CD4-positive, alpha-beta T cell treated with Interleukin-17A for 1 hour (primary cell): ENCODE measurements around the gene MICALL2.

Experiments
- DNase-seq: peaks from one replicate; pipeline ENCODE4 v3.0.0-alpha.2; 2020

Gene MICALL2

GRCh38 chr7:1411414-1411813 lies 47.9 kb downstream of the MICALL2 start:
- no peak for DNase-seq

- DNase-seq, result no peak
Measured at GRCh38 chr7:1410992-1411391, 48.3 kb downstream of the MICALL2 start.

GRCh38 chr7:1409555-1409954 lies 49.7 kb downstream of the MICALL2 start:
- no peak for DNase-seq

- no peak for DNase-seq
Measured at GRCh38 chr7:1408466-1408865, 50.8 kb downstream of the MICALL2 start.

GRCh38 chr7:1407892-1408291 lies 51.4 kb downstream of the MICALL2 start:
- no peak for DNase-seq

GRCh38 chr7:1404898-1405548 lies 54.2 kb downstream of the MICALL2 start:
- no peak for DNase-seq

- DNase-seq, result no peak
Measured at GRCh38 chr7:1404460-1404809, 54.8 kb downstream of the MICALL2 start.

GRCh38 chr7:1403638-1404459 lies 55.4 kb downstream of the MICALL2 start:
- no peak for DNase-seq

- DNase-seq, result no peak
Measured at GRCh38 chr7:1402791-1403637, 56.3 kb downstream of the MICALL2 start.

- DNase-seq, result no peak
Measured at GRCh38 chr7:1402110-1402790, 57.0 kb downstream of the MICALL2 start.

- no peak for DNase-seq
Measured at GRCh38 chr7:1401011-1401410, 58.3 kb downstream of the MICALL2 start.

GRCh38 chr7:1400371-1400770 lies 58.9 kb downstream of the MICALL2 start:
- DNase-seq, result no peak

GRCh38 chr7:1397491-1398327 lies 61.6 kb downstream of the MICALL2 start:
- DNase-seq, result no peak

- no peak for DNase-seq
Measured at GRCh38 chr7:1396195-1396594, 63.1 kb downstream of the MICALL2 start.

- no peak for DNase-seq
Measured at GRCh38 chr7:1395211-1396070, 63.8 kb downstream of the MICALL2 start.

- no peak for DNase-seq
Measured at GRCh38 chr7:1394371-1394770, 64.9 kb downstream of the MICALL2 start.

GRCh38 chr7:1393421-1393820 lies 65.8 kb downstream of the MICALL2 start:
- no peak for DNase-seq

GRCh38 chr7:1392556-1392955 lies 66.7 kb downstream of the MICALL2 start:
- no peak for DNase-seq

- DNase-seq, result no peak
Measured at GRCh38 chr7:1391449-1391848, 67.8 kb downstream of the MICALL2 start.

GRCh38 chr7:1388703-1389335 lies 70.5 kb downstream of the MICALL2 start:
- DNase-seq, result no peak
